Transverse colon (tissue), 4 donors: ENCODE results near the gene BRD3OS. TPM values are rescaled to one million over a fixed set of nuclear protein-coding genes. Genes with fewer than 3 reads are reported as not detected.

Experiments used
- DNase-seq: peaks from one replicate; pipeline ENCODE4 v3.0.0-alpha.2; 2019
- H3K27ac ChIP-seq, 4 donors: fragments of 200-600 bp; sonication (generic); 2 replicates each; pipeline ENCODE4 v1.5.1; 2016 to 2018; ENCODE audit warnings: inconsistent platforms in 4 of 4
- H3K27me3 ChIP-seq: fragments of 200-600 bp; sonication (generic); 2 replicates; pipeline ENCODE4 v1.5.1; 2017; ENCODE audit warnings: inconsistent platforms
- H3K36me3 ChIP-seq, 4 donors: fragments of 200-600 bp; sonication (generic); 2 replicates each; pipeline ENCODE4 v1.5.1; 2017 to 2019; ENCODE audit warnings: inconsistent platforms in 4 of 4
- H3K4me1 ChIP-seq, 4 donors: fragments of 200-600 bp; sonication (generic); 2 replicates each; pipeline ENCODE4 v1.5.1; 2017 to 2020; ENCODE audit warnings: inconsistent platforms in 4 of 4
- H3K4me3 ChIP-seq, 4 donors: fragments of 200-600 bp; sonication (generic); 1 replicate in 1 of 4; 2 replicates in 3 of 4; pipeline versions ENCODE4 v1.5.1 to v1.6.1; 2017 to 2019; ENCODE audit warnings: inconsistent platforms in 4 of 4
- H3K9me3 ChIP-seq, 2 donors: fragments of 200-600 bp; sonication (generic); 2 replicates each; pipeline ENCODE4 v1.5.1; 2017 to 2019; ENCODE audit warnings: inconsistent platforms in 2 of 2
- CTCF ChIP-seq, 5 experiments: fragments of 200-600 bp in 3 of 5; fragments of 450-650 bp in 2 of 5; sonication (generic) in 3 of 5; IDR thresholded peaks; 1 replicate in 2 of 5; 2 replicates in 3 of 5; pipeline ENCODE4 v1.5.1; 2016 to 2017; ENCODE audit warnings: antibody characterized with exemption in 5 of 5, inconsistent platforms in 3 of 5, mild to moderate bottlenecking in 2 of 5, moderate library complexity in 1 of 5
- EP300 ChIP-seq: sonication (generic); formaldehyde crosslinking; IDR thresholded peaks from one replicate; pipeline ENCODE4 v1.6.1; 2017; ENCODE audit warnings: antibody characterized with exemption, low read depth
- POLR2A ChIP-seq: fragments of 450-650 bp; IDR thresholded peaks from one replicate; pipeline ENCODE4 v1.6.1; 2016; ENCODE audit warnings: antibody characterized with exemption, mild to moderate bottlenecking, moderate library complexity
- POLR2AphosphoS5 ChIP-seq, 3 donors: sonication (generic); formaldehyde crosslinking; IDR thresholded peaks; one replicate each; pipeline ENCODE4 v1.6.1; 2016; ENCODE audit warnings: antibody characterized with exemption in 3 of 3
- WGBS, 2 donors: methylation state at CpG; one replicate each; pipeline ENCODE4 v1.1.5; 2018; ENCODE audit warnings: low coverage in 1 of 2; 5-methylcytosine and 5-hydroxymethylcytosine counted together
- in situ Hi-C, 4 donors: fragments of 200-750 bp; cut with MboI; loops; one replicate each; pipeline versions ENCODE4 v1.15.0 to v1.15.1; 2017; ENCODE audit warnings: low sequenced_read_pairs in 3 of 4, low pct_ligation_motif_present in 1 of 4, low pct_unique_long_range_greater_than_20kb in 1 of 4
- intact Hi-C: fragments of 100-400 bp; cut with DNase I; formaldehyde crosslinking; loops from one replicate; pipeline ENCODE4 v1.15.1; 2023; ENCODE audit warnings: low total_unique reads
- total RNA-seq, 4 donors: library from RNA; depleted of rRNA; stranded (reverse); fragments of >200 nt; gene quantifications; one replicate each; pipeline ENCODE4 v1.1.0, GENCODE V29; 2016

The BRD3OS gene
- total RNA-seq, 4 donors from 2014 or later: 3.2 to 6.6 (median 4.4) TPM

- no peak for DNase-seq
- intact Hi-C loops: no loop called here
- in situ Hi-C loops: loop anchor here in 3 of 4 donors (5.0 kb wide), 2 partner anchors 205 to 210 kb away; no protein-coding TSS in a partner anchor
- H3K27ac ChIP-seq: no peak overlapping the region
- no peaks in the 10 kb centered on the region for H3K27me3 ChIP-seq
- WGBS, 2 donors: 86 to 88% methylated on average over 1 to 2 of the region's 2 CpGs
- H3K4me1 ChIP-seq: peaks cover 8 to 16% (median 11%) of the 10 kb centered on the region in 4 donors
- H3K4me3 ChIP-seq: no peak overlapping the region
- H3K9me3 ChIP-seq: no peaks in the 10 kb centered on the region
- H3K36me3 ChIP-seq: no peaks in the 10 kb centered on the region
- TF ChIP-seq POLR2A (no peak), CTCF (IDR thresholded peaks at IDR 0.05) (no peak)
Observed at GRCh38 chr9:133997584-133997983, 27.7 kb upstream of the BRD3OS start.

- H3K9me3 ChIP-seq: no peaks in the 10 kb centered on the region
- peaks cover 2 to 5% (median 4%) of the 10 kb centered on the region in 4 donors for H3K4me1 ChIP-seq
- no peak for DNase-seq
- intact Hi-C loops (no loop called here), in situ Hi-C loops (loop anchor here in 3 of 4 donors (5.0 kb wide), 2 partner anchors 207 to 212 kb away; no protein-coding TSS in a partner anchor)
- H3K27me3 ChIP-seq: no peaks in the 10 kb centered on the region
- 100% methylated on average over 1 of the region's 1 CpG; no CpG with 5 or more reads in 1 of the 2 donors for WGBS, 2 donors
- no peak for TF ChIP-seq CTCF (IDR thresholded peaks at IDR 0.05)
- no peak for TF ChIP-seq POLR2AphosphoS5 (IDR thresholded peaks at IDR 0.05)
- no peak for TF ChIP-seq EP300
- no peak for TF ChIP-seq POLR2A
- no peak overlapping the region for H3K27ac ChIP-seq
- H3K36me3 ChIP-seq: no peaks in the 10 kb centered on the region
- no peak overlapping the region for H3K4me3 ChIP-seq
Observed at GRCh38 chr9:133998915-133999595, 26.2 kb upstream of the BRD3OS start.

- H3K9me3 ChIP-seq: no peaks in the 10 kb centered on the region
- DNase-seq: no peak
- in situ Hi-C loops: loop anchor here (5.0 to 10.0 kb wide), 3 partner anchors 195 to 213 kb away; no protein-coding TSS in a partner anchor
- no peaks in the 10 kb centered on the region for H3K27me3 ChIP-seq
- no peaks in the 10 kb centered on the region for H3K36me3 ChIP-seq
- no peak overlapping the region for H3K4me3 ChIP-seq
- no peak overlapping the region for H3K27ac ChIP-seq
- WGBS, 2 donors: 76% methylated on average over 5 of the region's 6 CpGs; no CpG with 5 or more reads in 1 of the 2 donors
- no peaks in the 10 kb centered on the region for H3K4me1 ChIP-seq
- intact Hi-C loops: no loop called here
- no peak for TF ChIP-seq POLR2A
Observed at GRCh38 chr9:133999851-134000265, 25.4 kb upstream of the BRD3OS start.

GRCh38 chr9:134002796-134003195, 22.5 kb upstream of the BRD3OS start:
- TF ChIP-seq POLR2AphosphoS5 (IDR thresholded peaks at IDR 0.05) (no peak), CTCF (IDR thresholded peaks at IDR 0.05) (no peak), EP300 (no peak), POLR2A (no peak)
- Histone ChIP-seq H3K27ac (no peak overlapping the region), H3K4me1 (no peaks in the 10 kb centered on the region), H3K36me3 (no peaks in the 10 kb centered on the region), H3K9me3 (no peaks in the 10 kb centered on the region), H3K4me3 (no peak overlapping the region), H3K27me3 (no peaks in the 10 kb centered on the region)
- in situ Hi-C loops (loop anchor here in 1 of 4 donors (10.0 kb wide), 1 partner anchor 198 kb away; no protein-coding TSS in a partner anchor), intact Hi-C loops (no loop called here)
- no peak for DNase-seq
- WGBS, 2 donors: 83 to 84% methylated on average over 1 to 2 of the region's 2 CpGs
